Endothelial cell of umbilical vein (primary cell): ENCODE measurements around the gene PKD1. TPM values are rescaled to one million over a fixed set of nuclear protein-coding genes. Genes with fewer than 3 reads are reported as not detected.

ENCODE experiments used
- BruUV-seq: library from RNA; stranded (reverse); fragments of 400-500 nt; replicated peaks from 2 replicates; lab custom pipeline; 2021; lab: Mats Ljungman, UMichigan
- CTCF ChIA-PET: fragments of 300-600, 350-600 bp; sonication (Branson Sonifier 250); formaldehyde crosslinking; loops from one replicate; lab custom pipeline; 2021; ENCODE audit warnings: antibody characterized with exemption, inconsistent platforms; lab: Charles Lee
- POLR2A ChIA-PET: fragments of 300-600, 350-600 bp; sonication (Branson Sonifier 250); formaldehyde crosslinking; loops from one replicate; lab custom pipeline; 2021; ENCODE audit warnings: antibody characterized with exemption, inconsistent platforms; lab: Charles Lee
- DNase-seq: peaks from one replicate; pipeline ENCODE4 v3.0.0-alpha.2; 2011; ENCODE audit warnings: low read depth, low spot score
- FAIRE-seq: peaks from 2 replicates; lab custom pipeline; 2011; peaks lifted over from hg19 to GRCh38; lab: Jason Lieb, UNC
- H2AFZ ChIP-seq: 2 replicates; pipeline ENCODE4 v1.6.0; 2012; ENCODE audit warnings: low read depth, low read length, control low read depth, inconsistent platforms
- H3K27ac ChIP-seq: 2 replicates; pipeline ENCODE4 v1.5.1; 2011; ENCODE audit warnings: low read depth, mild to moderate bottlenecking, control low read depth, low read length, moderate library complexity; ENCODE audit not compliant: insufficient read depth
- H3K27me3 ChIP-seq, 2 experiments: 2 replicates each; pipeline versions ENCODE4 v1.6.0 to v1.6.1; 2011; ENCODE audit warnings: low read length in 2 of 2, mixed read lengths in 1 of 2; ENCODE audit not compliant: control insufficient read depth in 2 of 2, insufficient read depth in 2 of 2
- H3K36me3 ChIP-seq, 2 experiments: 2 replicates in 1 of 2; 3 replicates in 1 of 2; pipeline ENCODE4 v1.5.1; 2011; ENCODE audit warnings: low read length in 2 of 2, mild to moderate bottlenecking in 1 of 2, moderate library complexity in 1 of 2; ENCODE audit not compliant: control insufficient read depth in 2 of 2, insufficient read depth in 2 of 2; ENCODE audit errors: extremely low read depth in 1 of 2
- H3K4me1 ChIP-seq: 3 replicates; pipeline ENCODE4 v1.5.1; 2011; ENCODE audit warnings: mild to moderate bottlenecking, low read length; ENCODE audit not compliant: control insufficient read depth, insufficient read depth; ENCODE audit errors: extremely low read depth
- H3K4me2 ChIP-seq: 2 replicates; pipeline ENCODE4 v1.6.1; 2011; ENCODE audit warnings: low read length, control low read depth, mixed read lengths; ENCODE audit not compliant: insufficient read depth
- H3K4me3 ChIP-seq, 3 experiments: fragments of 200-600 bp in 1 of 3; sonication (generic), shearing (Covaris generic) in 1 of 3; replicated peaks in 1 of 3; 2 replicates each; pipeline ENCODE4 v1.5.1; 2011 to 2016; ENCODE audit warnings: control low read depth in 3 of 3, low read length in 3 of 3, mild to moderate bottlenecking in 2 of 3, inconsistent platforms in 1 of 3, low read depth in 1 of 3, moderate library complexity in 1 of 3; ENCODE audit not compliant: insufficient read depth in 1 of 3
- H3K79me2 ChIP-seq: 2 replicates; pipeline ENCODE4 v1.6.0; 2012; ENCODE audit warnings: low read length, inconsistent platforms; ENCODE audit not compliant: control insufficient read depth, insufficient read depth
- H3K9ac ChIP-seq: replicated peaks from 2 replicates; pipeline ENCODE3; 2011; ENCODE audit warnings: low read length, control low read depth; ENCODE audit not compliant: insufficient read depth; ENCODE audit errors: extremely low read depth
- H3K9me1 ChIP-seq: replicated peaks from 3 replicates; pipeline ENCODE4 v1.6.0; 2011; ENCODE audit warnings: mild to moderate bottlenecking, low read length; ENCODE audit not compliant: control insufficient read depth, insufficient read depth; ENCODE audit errors: extremely low read depth
- H3K9me3 ChIP-seq: replicated peaks from 2 replicates; pipeline ENCODE4 v1.5.1; 2012; ENCODE audit warnings: low read length, inconsistent platforms; ENCODE audit not compliant: control insufficient read depth, insufficient read depth
- H4K20me1 ChIP-seq: replicated peaks from 2 replicates; pipeline ENCODE3; 2011; ENCODE audit warnings: mild to moderate bottlenecking, low read length; ENCODE audit not compliant: control insufficient read depth, insufficient read depth; ENCODE audit errors: extremely low read depth
- CTCF ChIP-seq, 2 donors: IDR thresholded peaks; 1 replicate in 1 of 2; 2 replicates in 1 of 2; pipeline ENCODE4 v1.5.1; 2011; ENCODE audit warnings: low read length in 2 of 2, mild to moderate bottlenecking in 2 of 2, moderate library complexity in 2 of 2, control low read depth in 1 of 2, inconsistent platforms in 1 of 2, low read depth in 1 of 2; ENCODE audit not compliant: insufficient read depth in 1 of 2; ENCODE audit errors: extremely low read depth in 1 of 2
- EZH2 ChIP-seq: IDR thresholded peaks from 2 replicates; pipeline ENCODE4 v1.6.1; 2012; ENCODE audit warnings: borderline replicate concordance, low read depth, mild to moderate bottlenecking, moderate library complexity, low read length, inconsistent platforms; ENCODE audit not compliant: severe bottlenecking
- FOS ChIP-seq: IDR thresholded peaks from 2 replicates; pipeline ENCODE4 v1.6.1; 2011; ENCODE audit warnings: mild to moderate bottlenecking, low read length, moderate library complexity, borderline replicate concordance; ENCODE audit not compliant: insufficient read depth
- GATA2 ChIP-seq: IDR thresholded peaks from 2 replicates; pipeline ENCODE4 v1.7.0; 2011; ENCODE audit warnings: low read depth, mild to moderate bottlenecking, moderate library complexity, mixed read lengths, low read length; ENCODE audit not compliant: insufficient read length, insufficient read depth
- JUN ChIP-seq: IDR thresholded peaks from 2 replicates; pipeline ENCODE4 v1.6.1; 2011; ENCODE audit warnings: borderline replicate concordance, low read depth; ENCODE audit not compliant: insufficient read length, insufficient read depth
- MAX ChIP-seq: IDR thresholded peaks from 2 replicates; pipeline ENCODE4 v1.6.1; 2011; ENCODE audit not compliant: insufficient read depth, insufficient read length
- MYC ChIP-seq: IDR thresholded peaks from one replicate; pipeline ENCODE4 v1.6.1; 2011; ENCODE audit warnings: mild to moderate bottlenecking, low read depth, low read length
- POLR2A ChIP-seq: IDR thresholded peaks from 2 replicates; pipeline ENCODE4 v1.6.1; 2012; ENCODE audit warnings: low read depth, mild to moderate bottlenecking, control low read depth, low read length
- POLR2AphosphoS5 ChIP-seq: IDR thresholded peaks from 2 replicates; pipeline ENCODE4 v1.6.1; 2012; ENCODE audit warnings: low read depth, mild to moderate bottlenecking, control low read depth, low read length, moderate library complexity; ENCODE audit not compliant: insufficient read depth
- dilution Hi-C: fragments of 300-500 bp; cut with MboI; formaldehyde crosslinking; loops from one replicate; pipeline ENCODE4 v1.15.0; 2019; ENCODE audit warnings: low sequenced_read_pairs; ENCODE audit not compliant: extremely low pct_ligation_motif_present
- intact Hi-C: fragments of 100-400 bp; cut with micrococcal nuclease; formaldehyde crosslinking; loops from one replicate; pipeline ENCODE4 v1.10.0; 2022
- polyA plus RNA-seq, 4 experiments: library from polyadenylated mRNA; depleted of rRNA in 3 of 4; stranded (reverse) in 3 of 4; unstranded in 1 of 4; fragments of >200 nt; gene quantifications; 2 replicates each; pipeline versions ENCODE4 v1.2.1 to v1.2.3, GENCODE V29; 2011 to 2012; ENCODE audit warnings: missing spikeins in 1 of 4
- total RNA-seq: library from RNA; stranded (reverse); gene quantifications from 2 replicates; pipeline ENCODE4 v1.2.3, GENCODE V29; 2021

PKD1 gene
- total and polyA plus RNA-seq, 2 donors (not counting 3 experiments of a cell fraction or from before 2014, with no cell fraction given), result 52.5 to 102 TPM

GRCh38 chr16:2076072-2076865, 59.4 kb downstream of the PKD1 start:
- Histone ChIP-seq H3K9me1 (no peaks in the 10 kb centered on the region), H4K20me1 (no peaks in the 10 kb centered on the region), H3K79me2 (no peaks in the 10 kb centered on the region), H3K27me3 (no peaks in the 10 kb centered on the region), H3K27ac (no peak overlapping the region), H3K4me3 (no peak overlapping the region), H3K36me3 (peaks cover 2 to 51% of the 10 kb centered on the region in 2 experiments), H3K9ac (no peak overlapping the region), H3K4me2 (no peak overlapping the region), H3K9me3 (no peaks in the 10 kb centered on the region), H2AFZ (no peak overlapping the region), H3K4me1 (no peaks in the 10 kb centered on the region)
- intact Hi-C loops, result no loop called here
- BruUV-seq, result no TSS peak
- ChIA-PET POLR2A (no interaction called here), CTCF (interaction anchor here (0.8 kb wide), 1 partner anchor 9 kb away, joined by 3 read pairs; no protein-coding TSS in a partner anchor)
- FAIRE-seq (no peak), DNase-seq (no peak)
- dilution Hi-C loops, result no loop called here
- TF ChIP-seq MAX, result no peak
- TF ChIP-seq MYC, result no peak

- CTCF ChIA-PET, result no interaction called here
- no peak for FAIRE-seq
These were observed 60.1 kb downstream of the PKD1 start for GRCh38 chr16:2075631-2076030.

More at GRCh38 chr16:2075631-2076030, 60.1 kb downstream of the PKD1 start:
- dilution Hi-C loops, result no loop called here
- H3K9me1 ChIP-seq, result no peaks in the 10 kb centered on the region
- no peaks in the 10 kb centered on the region for H3K4me1 ChIP-seq
- H4K20me1 ChIP-seq, result no peaks in the 10 kb centered on the region
- H3K9me3 ChIP-seq, result no peaks in the 10 kb centered on the region
- POLR2A ChIA-PET, result no interaction called here
- H3K4me2 ChIP-seq, result no peak overlapping the region
- no peaks in the 10 kb centered on the region for H3K79me2 ChIP-seq
- no peak overlapping the region for H2AFZ ChIP-seq
- no peak overlapping the region for H3K4me3 ChIP-seq
- peaks cover 2 to 46% of the 10 kb centered on the region in 2 experiments for H3K36me3 ChIP-seq
- H3K27me3 ChIP-seq, result no peaks in the 10 kb centered on the region
- H3K27ac ChIP-seq, result no peak overlapping the region
- no peak overlapping the region for H3K9ac ChIP-seq
- DNase-seq, result no peak
- intact Hi-C loops, result no loop called here
- TF ChIP-seq CTCF (IDR thresholded peaks at IDR 0.05; ENCODE audit: extremely low read depth in 1 of 2, insufficient read depth in 1 of 2, low read depth in 1 of 2, low read length in 2 of 2) (no peak), GATA2 (no peak), MYC (no peak), FOS (no peak), POLR2A (no peak), POLR2AphosphoS5 (no peak), JUN (no peak), EZH2 (no peak), MAX (no peak)
- BruUV-seq, result no TSS peak
